IPS-18c (cell line): ENCODE results near the gene MYB.
"Not testable (repeated sequence)": the region's sequence is repeated elsewhere in the genome, so short reads cannot be mapped to it uniquely, and the experiment has no call there.

ENCODE experiments used
- H3K4me3 ChIP-seq: 2 replicates; pipeline ENCODE4 v1.7.0; 2013; ENCODE audit warnings: low read depth, mild to moderate bottlenecking, low read length, moderate library complexity; ENCODE audit not compliant: insufficient read depth
- H3K9me3 ChIP-seq: one replicate; pipeline ENCODE4 v1.6.1; 2013; ENCODE audit warnings: mild to moderate bottlenecking, low read length, moderate library complexity; ENCODE audit not compliant: control insufficient read depth, insufficient read depth

Gene MYB

GRCh38 chr6:135227349-135227748, 46.2 kb downstream of the MYB start:
- Histone ChIP-seq H3K9me3 (no peaks in the 10 kb centered on the region), H3K4me3 (no peak overlapping the region)

DNA sequence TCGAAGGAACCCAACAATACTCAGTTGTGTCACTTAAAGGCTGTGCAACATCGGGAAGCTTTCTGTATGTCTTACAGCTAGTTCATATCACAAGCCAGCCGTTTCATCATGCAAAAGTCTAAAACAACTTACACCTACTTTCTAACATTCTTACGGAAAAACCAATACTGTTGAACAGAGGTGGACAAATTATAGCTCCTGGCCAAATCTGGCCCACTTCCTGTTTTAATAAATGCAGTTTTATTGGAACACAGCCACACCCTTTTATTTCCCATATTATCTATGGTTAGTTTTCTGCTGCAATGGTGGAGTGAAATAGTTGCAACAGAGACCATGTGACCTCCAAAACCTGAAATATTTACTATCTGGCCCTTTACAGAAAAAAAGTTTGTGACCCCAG, 46.6 kb downstream of the MYB start:
- H3K9me3 ChIP-seq = no peaks in the 10 kb centered on the region
- H3K4me3 ChIP-seq = no peak overlapping the region

GRCh38 chr6:135228486-135228885, 47.4 kb downstream of the MYB start:
- Histone ChIP-seq H3K4me3 (no peak overlapping the region), H3K9me3 (no peaks in the 10 kb centered on the region)

DNA sequence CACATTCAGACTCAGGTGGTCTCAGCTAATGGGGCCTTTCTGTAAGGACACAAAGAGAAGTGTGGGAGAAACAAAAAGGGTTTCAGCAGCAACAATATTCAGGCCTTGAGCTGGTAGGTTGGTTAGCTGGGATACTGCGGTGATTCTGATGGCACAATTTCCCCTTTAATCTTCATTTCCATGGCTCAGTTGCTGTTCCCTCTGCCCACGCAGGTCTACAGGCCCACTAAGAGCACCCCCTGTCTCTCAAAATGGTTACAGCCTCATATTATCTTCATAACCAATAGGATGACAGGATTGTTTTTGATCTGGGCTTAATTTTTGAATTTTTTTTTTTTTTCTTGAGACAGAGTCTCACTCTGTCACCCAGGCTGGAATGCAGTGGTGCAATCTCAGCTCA, 48.9 kb downstream of the MYB start:
- H3K4me3 ChIP-seq = no peak overlapping the region
- H3K9me3 ChIP-seq = no peaks in the 10 kb centered on the region

DNA sequence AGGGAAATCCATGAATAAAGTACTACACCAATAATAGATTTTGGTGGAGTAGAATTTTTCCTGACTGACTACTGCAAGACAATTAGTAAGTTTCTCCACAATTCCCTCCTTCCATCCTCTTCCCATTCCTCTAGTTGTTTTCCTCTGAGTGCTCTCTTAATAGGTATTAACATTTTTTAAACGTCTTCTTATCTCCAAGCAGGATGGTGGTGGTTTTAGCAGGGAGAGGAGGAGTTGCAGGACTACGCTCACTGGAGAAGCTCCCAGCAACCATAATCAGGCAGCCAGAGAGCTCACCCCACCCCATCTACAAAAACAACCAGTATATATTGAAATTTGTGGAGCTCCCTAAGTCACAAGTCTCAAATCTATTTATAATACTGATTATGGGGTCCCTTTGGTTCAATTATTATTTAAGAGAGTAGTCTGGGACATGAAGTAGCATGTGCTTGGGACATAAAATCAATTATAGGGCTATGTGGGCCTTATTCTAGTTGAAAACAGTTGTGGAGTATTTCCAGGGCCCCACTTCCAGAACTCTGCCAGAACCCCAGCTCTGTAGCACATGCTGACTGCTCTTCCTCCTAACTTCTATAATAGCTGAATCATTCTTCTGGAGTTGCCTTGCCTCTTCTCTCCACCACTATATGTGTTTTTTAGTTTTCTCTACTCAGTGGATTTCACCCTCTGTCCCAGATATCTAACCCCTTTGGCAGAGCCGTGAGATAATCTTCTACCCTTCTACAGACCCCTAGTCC, 49.8 kb downstream of the MYB start:
- no peak overlapping the region for H3K4me3 ChIP-seq
- H3K9me3 ChIP-seq = no peaks in the 10 kb centered on the region

DNA sequence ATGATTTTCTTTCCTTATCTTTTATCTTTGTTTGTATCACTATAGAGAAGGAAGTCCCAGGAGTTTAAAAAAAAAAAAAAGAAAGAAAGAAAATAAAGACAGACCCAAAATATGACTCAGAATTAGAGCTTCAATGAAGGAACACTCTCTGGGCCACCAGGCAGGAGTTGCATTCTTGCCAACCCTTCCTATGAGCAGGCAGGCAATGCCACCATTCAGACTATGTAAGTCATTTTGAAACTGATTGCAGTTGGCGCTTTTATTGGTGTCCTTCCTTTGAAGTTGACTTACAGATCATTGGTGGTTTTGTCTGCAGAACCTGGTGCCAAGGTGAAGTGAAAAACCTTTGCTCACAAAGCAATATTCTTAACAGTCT, 50.3 kb downstream of the MYB start:
- H3K4me3 ChIP-seq = no peak overlapping the region
- no peaks in the 10 kb centered on the region for H3K9me3 ChIP-seq

- H3K9me3 ChIP-seq = no peaks in the 10 kb centered on the region
- H3K4me3 ChIP-seq = no peak overlapping the region
Measured at GRCh38 chr6:135233686-135234491, 52.8 kb downstream of the MYB start.

DNA sequence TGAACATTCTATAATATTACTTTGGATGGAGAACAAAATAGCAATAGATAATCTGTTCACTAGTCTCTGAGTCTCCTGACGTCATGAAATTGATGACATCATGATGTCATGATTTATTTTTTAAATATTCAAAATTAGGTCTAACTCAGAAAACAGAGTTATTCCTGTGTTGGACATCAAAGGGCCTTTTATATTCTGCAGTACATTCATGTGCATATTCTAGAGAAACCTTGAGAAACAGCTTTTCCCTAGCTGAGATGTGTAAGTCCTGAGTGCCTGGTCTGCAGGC, 53.3 kb downstream of the MYB start:
- no peak overlapping the region for H3K4me3 ChIP-seq
- no peaks in the 10 kb centered on the region for H3K9me3 ChIP-seq

DNA sequence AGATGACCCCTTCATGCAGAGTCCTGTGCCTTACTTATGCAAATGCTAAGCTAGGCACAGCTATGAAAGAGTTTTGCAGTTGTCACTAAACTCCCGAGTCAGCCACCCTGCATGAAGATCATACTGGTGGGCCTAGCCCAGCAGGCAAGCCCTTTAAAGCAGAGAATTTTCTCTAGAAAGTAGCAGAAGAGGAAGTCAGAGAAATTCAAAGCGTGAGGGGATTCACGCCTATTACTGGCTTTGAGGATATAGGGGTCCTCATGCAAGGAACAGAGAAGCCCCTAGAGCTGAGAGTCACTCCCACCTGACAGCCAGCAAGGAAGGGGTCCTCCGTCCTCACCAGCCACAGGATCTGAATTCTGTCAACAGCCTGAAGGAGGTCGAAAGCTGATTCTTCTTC, 54.6 kb downstream of the MYB start:
- no peak overlapping the region for H3K4me3 ChIP-seq

DNA sequence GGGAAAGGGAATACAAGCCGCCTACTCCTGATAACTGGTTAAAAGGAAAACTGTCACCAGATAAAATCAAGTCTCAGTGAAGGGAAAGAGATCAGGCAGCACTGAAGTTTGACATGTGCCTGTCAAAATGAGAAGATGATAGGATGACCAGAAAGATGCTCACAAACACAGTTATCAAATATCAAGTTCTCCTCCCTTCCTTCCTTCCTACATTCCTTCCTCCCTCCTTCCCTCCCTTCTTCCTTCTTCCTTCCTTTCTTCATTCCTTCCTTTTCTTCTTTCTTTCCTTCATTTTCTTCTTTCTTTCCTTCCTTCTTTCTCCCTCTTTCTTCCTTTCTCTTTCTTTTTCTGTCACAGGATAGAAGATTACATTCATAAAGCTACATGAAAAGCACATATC, 55.2 kb downstream of the MYB start:
- H3K9me3 ChIP-seq = no peaks in the 10 kb centered on the region
- H3K4me3 ChIP-seq = no peak overlapping the region

More for the DNA sequence above, 54.6 kb downstream of the MYB start:
- H3K9me3 ChIP-seq = no peaks in the 10 kb centered on the region

- no peak overlapping the region for H3K4me3 ChIP-seq
- no peaks in the 10 kb centered on the region for H3K9me3 ChIP-seq
Measured at GRCh38 chr6:135236732-135237131, 55.6 kb downstream of the MYB start.

- Histone ChIP-seq H3K4me3 (no peak overlapping the region), H3K9me3 (no peaks in the 10 kb centered on the region)
Measured at GRCh38 chr6:135240711-135241110, 59.6 kb downstream of the MYB start.

DNA sequence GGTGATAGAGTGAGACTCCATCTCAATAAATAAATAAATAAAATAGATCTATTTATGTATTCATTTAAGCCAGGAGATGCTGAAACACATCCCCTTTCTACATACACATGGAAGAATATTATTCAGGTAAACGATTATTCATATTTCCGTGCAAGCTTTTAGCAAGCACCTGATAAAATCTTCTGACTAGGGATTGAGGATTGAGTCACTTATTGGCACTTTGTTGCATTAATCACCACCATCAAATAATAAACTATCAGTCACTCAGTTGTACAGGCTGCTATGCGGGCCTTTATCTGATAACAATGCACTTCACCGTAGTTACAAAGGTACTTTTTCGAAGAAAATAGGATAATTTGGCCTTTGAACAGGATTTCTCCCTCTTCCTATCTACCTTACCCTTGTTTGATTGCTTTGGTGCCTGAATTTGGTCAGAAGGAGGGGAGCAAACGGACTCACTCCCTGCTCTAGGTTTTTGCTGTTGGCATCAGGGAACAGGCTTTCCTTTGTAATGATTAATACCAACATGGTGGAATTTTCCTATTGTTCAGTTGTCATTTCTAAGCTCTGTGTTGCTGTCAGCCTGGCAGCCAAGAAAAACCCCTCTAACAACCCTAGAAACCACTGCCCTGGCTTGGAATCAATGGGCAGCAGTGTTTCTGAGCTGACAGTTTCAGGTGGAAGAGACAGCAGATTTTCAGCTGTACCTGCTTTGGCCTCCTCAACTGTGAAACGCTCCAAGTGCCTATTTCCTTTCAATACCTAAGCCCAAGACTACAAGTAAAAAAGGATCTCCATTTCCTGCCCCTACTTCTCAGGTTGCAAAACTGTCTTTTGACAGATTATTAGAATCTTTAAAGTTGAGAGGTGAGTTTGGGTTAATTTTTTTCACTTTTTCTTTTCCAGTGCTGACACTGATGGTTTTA, 63.0 kb downstream of the MYB start:
- H3K9me3 ChIP-seq = no peaks in the 10 kb centered on the region
- no peak overlapping the region for H3K4me3 ChIP-seq

GRCh38 chr6:135244805-135245204, 63.7 kb downstream of the MYB start:
- Histone ChIP-seq H3K9me3 (no peaks in the 10 kb centered on the region), H3K4me3 (no peak overlapping the region)

- H3K4me3 ChIP-seq, H3K9me3 ChIP-seq: not testable (repeated sequence)
Measured at GRCh38 chr6:135246412-135247012, 65.4 kb downstream of the MYB start.

DNA sequence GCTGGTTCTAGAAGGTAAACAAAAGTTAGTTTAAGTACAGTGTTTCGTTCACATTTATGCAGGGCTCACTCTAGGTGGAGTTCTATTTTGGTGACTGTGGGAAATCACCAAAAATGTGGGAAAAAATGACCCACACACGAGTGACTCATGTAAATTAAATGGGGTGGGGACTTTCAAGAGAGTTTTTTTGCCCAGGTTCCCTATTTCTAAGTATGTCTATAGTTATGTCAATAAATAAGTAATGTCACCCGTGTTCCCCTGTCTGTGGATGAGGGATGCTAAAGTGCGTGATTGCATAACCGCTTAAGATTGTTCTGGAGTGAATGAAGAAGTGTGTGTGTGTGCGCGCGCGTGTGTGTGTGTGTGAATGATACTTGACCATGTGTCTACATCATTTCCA, 69.1 kb downstream of the MYB start:
- Histone ChIP-seq H3K4me3 (no peak overlapping the region), H3K9me3 (no peaks in the 10 kb centered on the region)

GRCh38 chr6:135250751-135251497, 69.8 kb downstream of the MYB start:
- no peaks in the 10 kb centered on the region for H3K9me3 ChIP-seq
- H3K4me3 ChIP-seq = no peak overlapping the region
